OCI-LY7 (cell line): ENCODE results near the gene SETDB2.

Experiments used
- CTCF ChIP-seq: fragments of 200-600 bp; sonication (generic); conservative IDR thresholded peaks from 2 replicates; pipeline ENCODE4 v1.5.1; 2014; ENCODE audit warnings: mild to moderate bottlenecking, antibody characterized with exemption, low read length, moderate library complexity, mixed read lengths
- EZH2phosphoT487 ChIP-seq: fragments of 200-600 bp; sonication (generic); IDR thresholded peaks from 2 replicates; pipeline ENCODE4 v1.6.1; 2018; ENCODE audit warnings: low read depth, borderline replicate concordance, mild to moderate bottlenecking, mixed run types, antibody characterized with exemption, low read length, moderate library complexity, mixed read lengths

DNA sequence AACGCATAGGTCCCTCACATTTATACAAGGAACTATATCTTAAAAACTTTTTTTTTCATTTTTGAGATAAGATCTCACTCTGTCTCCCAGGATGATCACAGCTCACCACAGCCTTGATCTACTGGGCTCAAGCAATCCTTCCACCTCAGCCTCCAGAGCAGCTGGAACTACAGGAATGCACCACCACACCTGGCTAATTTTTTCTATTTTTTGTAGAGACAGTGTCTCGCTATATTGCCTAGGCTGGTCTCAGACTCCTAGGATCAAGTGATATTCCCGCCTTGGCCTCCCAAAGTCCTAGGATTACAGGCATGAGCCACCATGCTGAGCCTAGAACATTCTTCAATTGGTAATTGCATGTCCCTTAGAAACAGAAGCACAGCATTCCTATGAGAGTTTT lies 99.6 kb downstream of the SETDB2 start:
- TF ChIP-seq CTCF = no peak
- no peak for TF ChIP-seq EZH2phosphoT487
